Measurements from ENCODE around the gene MARCHF10. TPM values are rescaled to one million over a fixed set of nuclear protein-coding genes. Genes with fewer than 3 reads are reported as not detected.
"Not testable (repeated sequence)": the region's sequence is repeated elsewhere in the genome, so short reads cannot be mapped to it uniquely, and the experiment has no call there.

MARCHF10 gene
- total and polyA plus RNA-seq, 2 of the 4 experiments (the other 2 are of a cell fraction) = 0.18 to 0.74 TPM

GRCh38 chr17:62696256-62696655 lies 111.9 kb downstream of the MARCHF10 start:
- WGBS, 2 experiments (ENCODE audit: extremely low coverage in 2 of 2, insufficient read length in 1 of 2) = 89% methylated on average over 7 of the region's 10 CpGs; no CpG with 5 or more reads in 1 of the 2 experiments
- Histone ChIP-seq H2AK5ac (ENCODE audit: low read depth, low read length) (peak overlapping the region; percentile 36; the same call in 1 of the 2 replicates), H3K4me2 (ENCODE audit: low read depth, low read length) (no peak overlapping the region), H3K79me1 (ENCODE audit: low read depth in 1 of 2, low read length in 2 of 2) (peaks cover 0 to 12% of the 10 kb centered on the region in 2 experiments; a peak in 1 of 4 replicates), H3K4me3 (ENCODE audit: insufficient read depth, low read depth, low read length) (no peak overlapping the region), H3K4ac (ENCODE audit: low read depth, low read length) (no peak overlapping the region), H4K5ac (ENCODE audit: low read depth, low read length) (no peak overlapping the region), H3K56ac (ENCODE audit: extremely low read depth, insufficient read depth, low read length) (no peak overlapping the region), H2AFZ (replicated peaks; ENCODE audit: low read length, poor library complexity) (no peak overlapping the region), H3K23ac (ENCODE audit: low read depth, low read length) (no peak overlapping the region), H4K8ac (ENCODE audit: low read depth in 2 of 2, low read length in 2 of 2) (no peak overlapping the region), H2BK120ac (ENCODE audit: low read depth, low read length) (no peak overlapping the region), H3K14ac (replicated peaks; ENCODE audit: low read depth, low read length) (no peak overlapping the region), H3K9me3 (ENCODE audit: control insufficient read depth, insufficient read depth, low read length) (no peaks in the 10 kb centered on the region), H3K27ac (ENCODE audit: insufficient read depth, low read length) (no peak overlapping the region), H3K9ac (ENCODE audit: low read depth, low read length) (no peak overlapping the region), H4K91ac (ENCODE audit: insufficient read depth, low read depth, low read length) (no peak overlapping the region), H2AK9ac (replicated peaks; ENCODE audit: low read depth, low read length, poor library complexity) (no peak overlapping the region), H4K20me1 (ENCODE audit: insufficient read depth, low read length) (0 out of 2 replicates have a peak, but pooled peaks cover 4% of the 10 kb centered on the region), H2BK5ac (ENCODE audit: low read depth, low read length, poor library complexity, severe bottlenecking) (no peak overlapping the region), H2BK20ac (ENCODE audit: low read depth, low read length) (no peak overlapping the region), H3K18ac (ENCODE audit: low read depth, low read length) (no peak overlapping the region), H2BK15ac (ENCODE audit: low read depth, low read length) (no peak overlapping the region), H3K9me1 (ENCODE audit: insufficient read depth, low read length) (peaks cover 12% of the 10 kb centered on the region; the same call in 1 of the 2 replicates), H3K27me3 (ENCODE audit: control insufficient read depth, insufficient read depth, low read length) (no peaks in the 10 kb centered on the region), H3K4me1 (ENCODE audit: control insufficient read depth, insufficient read depth, low read length) (peaks cover 6% of the 10 kb centered on the region; the same call in 1 of the 2 replicates), H3K36me3 (ENCODE audit: control insufficient read depth, insufficient read depth, low read length) (peaks cover 17% of the 10 kb centered on the region)
- in situ Hi-C loops (cut with MboI; ENCODE audit: low sequenced_read_pairs) = loop anchor here (10.0 kb wide), 1 partner anchor 699 kb away; no protein-coding TSS in a partner anchor
- ATAC-seq (ENCODE audit: low read depth) (no peak), DNase-seq (no peak)
- TF ChIP-seq MAZ (IDR thresholded peaks at IDR 0.05; ENCODE audit: borderline replicate concordance, low read depth, low read length) (no peak), CHD1 (IDR thresholded peaks at IDR 0.05; ENCODE audit: low read depth, low read length) (no peak), ELK1 (IDR thresholded peaks at IDR 0.05; ENCODE audit: borderline replicate concordance, low read depth, low read length) (no peak), FOS (IDR thresholded peaks at IDR 0.05; ENCODE audit: low read depth, low read length) (no peak), MXI1 (IDR thresholded peaks at IDR 0.05; ENCODE audit: borderline replicate concordance, low read depth, low read length) (no peak)
- dilution Hi-C loops (cut with HindIII; ENCODE audit: low sequenced_read_pairs, unreplicated experiment) = no loop called here
- POLR2A ChIA-PET (ENCODE audit: unreplicated experiment) = no interaction called here
- no TSS peak for BruUV-seq (replicated peaks)
- CTCF ChIA-PET = no interaction called here
- intact Hi-C loops (cut with micrococcal nuclease) = no loop called here

GRCh38 chr17:62695093-62695738 lies 112.9 kb downstream of the MARCHF10 start:
- H3K56ac ChIP-seq (ENCODE audit: extremely low read depth, insufficient read depth, low read length); H2BK120ac ChIP-seq (ENCODE audit: low read depth, low read length); intact Hi-C loops (cut with micrococcal nuclease); H3K14ac ChIP-seq (replicated peaks; ENCODE audit: low read depth, low read length); H4K91ac ChIP-seq (ENCODE audit: insufficient read depth, low read depth, low read length); H3K4ac ChIP-seq (ENCODE audit: low read depth, low read length); H3K27me3 ChIP-seq (ENCODE audit: control insufficient read depth, insufficient read depth, low read length); H3K9me3 ChIP-seq (ENCODE audit: control insufficient read depth, insufficient read depth, low read length); H2BK20ac ChIP-seq (ENCODE audit: low read depth, low read length); H3K18ac ChIP-seq (ENCODE audit: low read depth, low read length); CTCF ChIA-PET; H4K8ac ChIP-seq (ENCODE audit: low read depth in 2 of 2, low read length in 2 of 2); H3K23ac ChIP-seq (ENCODE audit: low read depth, low read length); H2BK15ac ChIP-seq (ENCODE audit: low read depth, low read length); H4K5ac ChIP-seq (ENCODE audit: low read depth, low read length); H3K27ac ChIP-seq (ENCODE audit: insufficient read depth, low read length); H2AFZ ChIP-seq (replicated peaks; ENCODE audit: low read length, poor library complexity); ATAC-seq (ENCODE audit: low read depth); DNase-seq; H3K79me1 ChIP-seq (ENCODE audit: low read depth in 1 of 2, low read length in 2 of 2); H3K4me2 ChIP-seq (ENCODE audit: low read depth, low read length); POLR2A ChIA-PET (ENCODE audit: unreplicated experiment); H3K4me1 ChIP-seq (ENCODE audit: control insufficient read depth, insufficient read depth, low read length); BruUV-seq (replicated peaks); H3K9ac ChIP-seq (ENCODE audit: low read depth, low read length); dilution Hi-C loops (cut with HindIII; ENCODE audit: low sequenced_read_pairs, unreplicated experiment); H2BK5ac ChIP-seq (ENCODE audit: low read depth, low read length, poor library complexity, severe bottlenecking); H4K20me1 ChIP-seq (ENCODE audit: insufficient read depth, low read length); H3K4me3 ChIP-seq (ENCODE audit: insufficient read depth, low read depth, low read length): not testable (repeated sequence)
- peaks cover 12% of the 10 kb centered on the region; the same call in 1 of the 2 replicates for H3K9me1 ChIP-seq (ENCODE audit: insufficient read depth, low read length)
- H2AK5ac ChIP-seq (ENCODE audit: low read depth, low read length) = peak overlapping the region; percentile 31; the same call in 1 of the 2 replicates
- H2AK9ac ChIP-seq (replicated peaks; ENCODE audit: low read depth, low read length, poor library complexity) = peak overlapping the region; percentile 16
- 100% methylated on average over 1 of the region's 5 CpGs; no CpG with 5 or more reads in 1 of the 2 experiments for WGBS, 2 experiments (ENCODE audit: extremely low coverage in 2 of 2, insufficient read length in 1 of 2)
- in situ Hi-C loops (cut with MboI; ENCODE audit: low sequenced_read_pairs) = loop anchor here (10.0 kb wide), 1 partner anchor 700 kb away; no protein-coding TSS in a partner anchor
- H3K36me3 ChIP-seq (ENCODE audit: control insufficient read depth, insufficient read depth, low read length) = peaks cover 28% of the 10 kb centered on the region

Measured in IMR-90 (cell line).